Activated naive CD4-positive, alpha-beta T cell treated with anti-CD3 and anti-CD28 coated beads for 36 hours (primary cell): Measurements from ENCODE around the gene B4GALNT4. TPM values are rescaled to one million over a fixed set of nuclear protein-coding genes. Genes with fewer than 3 reads are reported as not detected.
"Not testable (repeated sequence)": the region's sequence is repeated elsewhere in the genome, so short reads cannot be mapped to it uniquely, and the experiment has no call there.

ENCODE experiments used
- CTCF ChIA-PET: fragments of 350-600 bp; sonication (Branson Sonifier 250); formaldehyde crosslinking; loops from one replicate; lab custom pipeline; 2021; ENCODE audit warnings: antibody characterized with exemption; lab: Charles Lee
- DNase-seq: peaks from one replicate; pipeline ENCODE4 v3.0.0-alpha.2; 2020
- H3K27ac Mint-ChIP-seq: one replicate; pipeline ENCODE4 v1.8.0; 2021; ENCODE audit warnings: mild to moderate bottlenecking, mixed read lengths
- H3K27me3 Mint-ChIP-seq: one replicate; pipeline ENCODE4 v1.8.0; 2021; ENCODE audit warnings: low read depth, mixed read lengths
- H3K36me3 Mint-ChIP-seq: one replicate; pipeline ENCODE4 v1.8.0; 2021; ENCODE audit warnings: low read depth, mixed read lengths
- H3K4me1 Mint-ChIP-seq: one replicate; pipeline ENCODE4 v1.8.0; 2021; ENCODE audit warnings: low read depth, mixed read lengths
- H3K4me3 Mint-ChIP-seq: one replicate; pipeline ENCODE4 v1.8.0; 2021; ENCODE audit warnings: mild to moderate bottlenecking, moderate library complexity, mixed read lengths
- H3K9me3 Mint-ChIP-seq: one replicate; pipeline ENCODE4 v1.8.0; 2021; ENCODE audit warnings: mixed read lengths
- intact Hi-C: fragments of 100-400 bp; cut with micrococcal nuclease; formaldehyde crosslinking; loops from one replicate; pipeline ENCODE4 v1.15.1; 2023
- total RNA-seq, 2 experiments: library from RNA; stranded (reverse); gene quantifications; one replicate each; pipeline ENCODE4 v1.2.3, GENCODE V29; 2021

The B4GALNT4 gene
- total RNA-seq, 2 experiments from 2014 or later = 4.1 to 5.2 TPM

- peaks cover 5% of the 10 kb centered on the region for H3K4me1 Mint-ChIP-seq
- no peaks in the 10 kb centered on the region for H3K36me3 Mint-ChIP-seq
- CTCF ChIA-PET = no interaction called here
- no peaks in the 10 kb centered on the region for H3K27me3 Mint-ChIP-seq
- no peak for DNase-seq
- intact Hi-C loops = no loop called here
- H3K9me3 Mint-ChIP-seq = peaks cover 4% of the 10 kb centered on the region
- no peak overlapping the region for H3K4me3 Mint-ChIP-seq
- H3K27ac Mint-ChIP-seq = no peak overlapping the region
Measured at GRCh38 chr11:394858-395655, 25.8 kb downstream of the B4GALNT4 start.

GRCh38 chr11:395866-396265, 26.6 kb downstream of the B4GALNT4 start:
- DNase-seq = no peak
- CTCF ChIA-PET = interaction anchor here (0.6 to 1.7 kb wide), 3 partner anchors 52 to 152 kb away, joined by 3 to 8 read pairs (median 6); no protein-coding TSS in a partner anchor
- no peaks in the 10 kb centered on the region for H3K36me3 Mint-ChIP-seq
- H3K9me3 Mint-ChIP-seq = peaks cover 4% of the 10 kb centered on the region
- no peak overlapping the region for H3K27ac Mint-ChIP-seq
- peaks cover 5% of the 10 kb centered on the region for H3K4me1 Mint-ChIP-seq
- no peaks in the 10 kb centered on the region for H3K27me3 Mint-ChIP-seq
- no peak overlapping the region for H3K4me3 Mint-ChIP-seq
- intact Hi-C loops = no loop called here

- no peak for DNase-seq
- intact Hi-C loops = no loop called here
- CTCF ChIA-PET = interaction anchor here (0.6 to 1.7 kb wide), 5 partner anchors 9 to 151 kb away, joined by 3 to 8 read pairs (median 6); no protein-coding TSS in a partner anchor
- no peaks in the 10 kb centered on the region for H3K27me3 Mint-ChIP-seq
- no peak overlapping the region for H3K4me3 Mint-ChIP-seq
- H3K9me3 Mint-ChIP-seq = peaks cover 4% of the 10 kb centered on the region
- H3K27ac Mint-ChIP-seq = no peak overlapping the region
- peaks cover 5% of the 10 kb centered on the region for H3K4me1 Mint-ChIP-seq
- H3K36me3 Mint-ChIP-seq = no peaks in the 10 kb centered on the region
Measured at GRCh38 chr11:396511-396947, 27.2 kb downstream of the B4GALNT4 start.

- peak; percentile 68 for DNase-seq
- peaks cover 5% of the 10 kb centered on the region for H3K4me1 Mint-ChIP-seq
- no peaks in the 10 kb centered on the region for H3K36me3 Mint-ChIP-seq
- H3K9me3 Mint-ChIP-seq = peaks cover 4% of the 10 kb centered on the region
- no peaks in the 10 kb centered on the region for H3K27me3 Mint-ChIP-seq
- no peak overlapping the region for H3K27ac Mint-ChIP-seq
- CTCF ChIA-PET = interaction anchor here (1.1 to 1.7 kb wide), 4 partner anchors 9 to 146 kb away, joined by 3 to 8 read pairs (median 6); no protein-coding TSS in a partner anchor
- H3K4me3 Mint-ChIP-seq = no peak overlapping the region
- intact Hi-C loops = no loop called here
Measured at GRCh38 chr11:396948-397548, 27.7 kb downstream of the B4GALNT4 start.

- Mint-ChIP-seq H3K9me3 (peaks cover 4% of the 10 kb centered on the region), H3K27me3 (no peaks in the 10 kb centered on the region), H3K4me1 (peaks cover 5% of the 10 kb centered on the region), H3K27ac (no peak overlapping the region), H3K4me3 (no peak overlapping the region), H3K36me3 (no peaks in the 10 kb centered on the region)
- intact Hi-C loops = no loop called here
- CTCF ChIA-PET = no interaction called here
- no peak for DNase-seq
Measured at GRCh38 chr11:398826-399225, 29.5 kb downstream of the B4GALNT4 start.

GRCh38 chr11:399731-400211, 30.5 kb downstream of the B4GALNT4 start:
- CTCF ChIA-PET = no interaction called here
- no peak for DNase-seq
- H3K27ac Mint-ChIP-seq = no peak overlapping the region
- no peaks in the 10 kb centered on the region for H3K36me3 Mint-ChIP-seq
- H3K9me3 Mint-ChIP-seq = peaks cover 4% of the 10 kb centered on the region
- no peak overlapping the region for H3K4me3 Mint-ChIP-seq
- intact Hi-C loops = no loop called here
- peaks cover 5% of the 10 kb centered on the region for H3K4me1 Mint-ChIP-seq
- no peaks in the 10 kb centered on the region for H3K27me3 Mint-ChIP-seq

GRCh38 chr11:400241-400689, 31.0 kb downstream of the B4GALNT4 start:
- peaks cover under 1% of the 10 kb centered on the region for H3K36me3 Mint-ChIP-seq
- no peak overlapping the region for H3K27ac Mint-ChIP-seq
- CTCF ChIA-PET = no interaction called here
- no peaks in the 10 kb centered on the region for H3K27me3 Mint-ChIP-seq
- no peak overlapping the region for H3K4me3 Mint-ChIP-seq
- intact Hi-C loops = no loop called here
- no peak for DNase-seq
- peaks cover 4% of the 10 kb centered on the region for H3K9me3 Mint-ChIP-seq
- peaks cover 5% of the 10 kb centered on the region for H3K4me1 Mint-ChIP-seq

- H3K4me1 Mint-ChIP-seq, H3K4me3 Mint-ChIP-seq, H3K36me3 Mint-ChIP-seq, CTCF ChIA-PET, DNase-seq, H3K27me3 Mint-ChIP-seq, H3K9me3 Mint-ChIP-seq, H3K27ac Mint-ChIP-seq, intact Hi-C loops: not testable (repeated sequence)
Measured at GRCh38 chr11:401196-401595, 31.9 kb downstream of the B4GALNT4 start.

- CTCF ChIA-PET = no interaction called here
- no peak for DNase-seq
- H3K27ac Mint-ChIP-seq = no peak overlapping the region
- intact Hi-C loops = no loop called here
- no peaks in the 10 kb centered on the region for H3K27me3 Mint-ChIP-seq
- peaks cover 1% of the 10 kb centered on the region for H3K36me3 Mint-ChIP-seq
- peaks cover 4% of the 10 kb centered on the region for H3K9me3 Mint-ChIP-seq
- H3K4me1 Mint-ChIP-seq = peaks cover 4% of the 10 kb centered on the region
- H3K4me3 Mint-ChIP-seq = no peak overlapping the region
Measured at GRCh38 chr11:403021-403760, 33.9 kb downstream of the B4GALNT4 start.

- Mint-ChIP-seq H3K9me3 (peaks cover under 1% of the 10 kb centered on the region), H3K27ac (no peak overlapping the region), H3K4me3 (no peak overlapping the region), H3K27me3 (no peaks in the 10 kb centered on the region), H3K4me1 (peaks cover 2% of the 10 kb centered on the region), H3K36me3 (peaks cover 1% of the 10 kb centered on the region)
- CTCF ChIA-PET = no interaction called here
- intact Hi-C loops = no loop called here
- no peak for DNase-seq
Measured at GRCh38 chr11:403761-404431, 34.6 kb downstream of the B4GALNT4 start.

GRCh38 chr11:404551-405264, 35.4 kb downstream of the B4GALNT4 start:
- H3K9me3 Mint-ChIP-seq = no peaks in the 10 kb centered on the region
- CTCF ChIA-PET = interaction anchor here (0.9 kb wide), 1 partner anchor 44 kb away, joined by 4 read pairs; no protein-coding TSS in a partner anchor
- no peak for DNase-seq
- intact Hi-C loops = no loop called here
- no peak overlapping the region for H3K27ac Mint-ChIP-seq
- peaks cover 2% of the 10 kb centered on the region for H3K4me1 Mint-ChIP-seq
- peaks cover 1% of the 10 kb centered on the region for H3K36me3 Mint-ChIP-seq
- H3K27me3 Mint-ChIP-seq = no peaks in the 10 kb centered on the region
- H3K4me3 Mint-ChIP-seq = no peak overlapping the region
